ENCODE measurements around the gene ZNF394. TPM values are rescaled to one million over a fixed set of nuclear protein-coding genes. Genes with fewer than 3 reads are reported as not detected.
"Not testable (repeated sequence)": the region's sequence is repeated elsewhere in the genome, so short reads cannot be mapped to it uniquely, and the experiment has no call there.

Gene ZNF394
- 10 to 100 TPM; 24.5 to 48.7 (median 38.5) TPM for total RNA-seq

DNA sequence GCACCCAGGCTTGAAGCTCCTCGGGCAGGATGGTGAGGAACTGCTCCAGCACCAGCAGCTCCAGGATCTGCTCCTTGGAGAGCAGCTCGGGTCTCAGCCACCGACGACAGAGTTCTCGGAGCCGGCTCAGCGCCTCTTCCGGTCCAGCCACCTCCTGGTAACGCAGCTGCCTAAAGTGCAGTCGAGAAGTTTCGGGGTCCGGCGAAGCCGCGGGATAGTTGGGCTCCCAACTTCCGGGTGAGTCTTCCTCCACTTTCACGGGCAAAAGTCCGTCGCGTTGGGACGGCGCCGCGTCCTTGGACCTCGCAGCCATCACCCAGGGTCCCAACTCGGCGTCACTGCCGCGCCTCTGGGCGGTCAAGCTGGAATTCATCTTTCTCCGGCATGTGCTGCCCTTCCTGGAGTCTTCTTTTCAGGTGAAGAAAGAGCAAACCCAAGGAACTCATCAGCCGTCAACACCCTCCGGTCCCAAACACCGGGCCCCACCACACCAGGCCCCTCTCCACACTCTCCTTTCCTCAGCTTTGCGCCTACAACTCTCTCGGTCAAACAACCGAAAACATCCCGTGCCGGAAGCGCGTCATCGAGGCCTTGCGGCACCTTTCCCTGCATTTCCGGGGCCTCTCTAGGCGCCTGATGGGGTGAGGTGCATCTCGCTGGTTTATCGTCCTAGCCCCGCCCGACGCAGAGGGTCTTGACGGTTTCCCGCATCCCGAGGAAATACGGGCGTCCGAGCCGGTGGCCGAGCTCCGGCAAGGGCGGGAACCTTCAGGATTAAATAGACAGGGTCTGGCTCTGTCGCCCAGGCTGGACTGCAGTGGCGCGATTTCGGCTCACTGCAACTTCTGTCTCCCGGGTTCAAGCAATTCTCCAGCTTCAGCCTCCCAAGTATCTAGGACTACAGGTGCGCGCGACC, at the start of gene ZNF394:
Gene ZNF394, minus strand, starts transcription at position 561 of the 916 bp plus-strand sequence. Its CDS starts 188 bp downstream, at position 373.
- intact Hi-C loops (cut with DNase I; ENCODE audit: low total_unique reads): no loop called here

DNA sequence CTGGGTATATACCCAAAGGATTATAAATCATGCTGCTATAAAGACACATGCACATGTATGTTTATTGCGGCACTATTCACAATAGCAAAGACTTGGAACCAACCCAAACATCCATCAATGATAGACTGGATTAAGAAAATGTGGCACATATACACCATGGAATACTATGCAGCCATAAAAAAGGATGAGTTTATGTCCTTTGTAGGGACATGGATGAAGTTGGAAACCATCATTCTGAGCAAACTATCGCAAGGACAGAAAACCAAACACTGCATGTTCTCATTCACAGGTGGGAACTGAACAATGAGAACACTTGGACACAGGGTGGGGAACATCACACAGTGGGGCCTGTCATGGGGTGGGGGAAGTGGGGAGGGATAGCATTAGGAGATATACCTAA, 49.5 kb upstream of the ZNF394 start:
- in situ Hi-C loops (cut with MboI; ENCODE audit: low pct_ligation_motif_present in 1 of 4, low pct_unique_long_range_greater_than_20kb in 1 of 4, low sequenced_read_pairs in 3 of 4); DNase-seq; H3K27me3 ChIP-seq; H3K4me3 ChIP-seq; H3K27ac ChIP-seq: not testable (repeated sequence)
- peaks cover 0 to 12% of the 10 kb centered on the region in 2 donors for H3K9me3 ChIP-seq
- H3K4me1 ChIP-seq: peaks cover 0 to 18% (median 9%) of the 10 kb centered on the region in 4 donors
- intact Hi-C loops (cut with DNase I; ENCODE audit: low total_unique reads): loop anchor here (2.0 kb wide), 1 partner anchor 33 kb away; no protein-coding TSS in a partner anchor
- WGBS, 2 donors (ENCODE audit: low coverage in 1 of 2): 100% methylated on average over 2 of the region's 2 CpGs; no CpG with 5 or more reads in 1 of the 2 donors
- H3K36me3 ChIP-seq: peaks cover 0 to 12% (median 2%) of the 10 kb centered on the region in 4 donors

More for the DNA sequence above, at the start of gene ZNF394:
- H3K36me3 ChIP-seq: peaks cover 0 to 16% (median 2%) of the 10 kb centered on the region in 4 donors
- no peaks in the 10 kb centered on the region for H3K9me3 ChIP-seq
- peak within 1 kb of the TSS; percentile 63 to 83 (median 65) for H3K4me3 ChIP-seq
- 0 to 1% methylated on average over 7 to 58 of the region's 68 CpGs for WGBS, 2 donors (ENCODE audit: low coverage in 1 of 2)
- TF ChIP-seq POLR2A (IDR thresholded peaks at IDR 0.05) (peak; percentile 92), POLR2AphosphoS5 (IDR thresholded peaks at IDR 0.05) (peak; percentile 89 to 96 (median 95)), EP300 (IDR thresholded peaks at IDR 0.05; ENCODE audit: low read depth) (no peak)
- TF ChIP-seq, protein P1, sequence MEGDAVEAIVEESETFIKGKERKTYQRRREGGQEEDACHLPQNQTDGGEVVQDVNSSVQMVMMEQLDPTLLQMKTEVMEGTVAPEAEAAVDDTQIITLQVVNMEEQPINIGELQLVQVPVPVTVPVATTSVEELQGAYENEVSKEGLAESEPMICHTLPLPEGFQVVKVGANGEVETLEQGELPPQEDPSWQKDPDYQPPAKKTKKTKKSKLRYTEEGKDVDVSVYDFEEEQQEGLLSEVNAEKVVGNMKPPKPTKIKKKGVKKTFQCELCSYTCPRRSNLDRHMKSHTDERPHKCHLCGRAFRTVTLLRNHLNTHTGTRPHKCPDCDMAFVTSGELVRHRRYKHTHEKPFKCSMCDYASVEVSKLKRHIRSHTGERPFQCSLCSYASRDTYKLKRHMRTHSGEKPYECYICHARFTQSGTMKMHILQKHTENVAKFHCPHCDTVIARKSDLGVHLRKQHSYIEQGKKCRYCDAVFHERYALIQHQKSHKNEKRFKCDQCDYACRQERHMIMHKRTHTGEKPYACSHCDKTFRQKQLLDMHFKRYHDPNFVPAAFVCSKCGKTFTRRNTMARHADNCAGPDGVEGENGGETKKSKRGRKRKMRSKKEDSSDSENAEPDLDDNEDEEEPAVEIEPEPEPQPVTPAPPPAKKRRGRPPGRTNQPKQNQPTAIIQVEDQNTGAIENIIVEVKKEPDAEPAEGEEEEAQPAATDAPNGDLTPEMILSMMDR (IDR thresholded peaks at IDR 0.05): no peak
- H3K4me1 ChIP-seq: peaks cover 3 to 31% (median 26%) of the 10 kb centered on the region in 4 donors
- peak; percentile 94 for DNase-seq
- H3K27ac ChIP-seq: peak within 1 kb of the TSS; percentile 93 to 98 (median 96)
- H3K27me3 ChIP-seq: no peaks in the 10 kb centered on the region
- in situ Hi-C loops (cut with MboI; ENCODE audit: low pct_ligation_motif_present in 1 of 4, low pct_unique_long_range_greater_than_20kb in 1 of 4, low sequenced_read_pairs in 3 of 4): loop anchor here in 1 of 4 donors (10.0 kb wide), 1 partner anchor 55 kb away; the partner anchor contains the start of genes FAM200A and ZNF655

DNA sequence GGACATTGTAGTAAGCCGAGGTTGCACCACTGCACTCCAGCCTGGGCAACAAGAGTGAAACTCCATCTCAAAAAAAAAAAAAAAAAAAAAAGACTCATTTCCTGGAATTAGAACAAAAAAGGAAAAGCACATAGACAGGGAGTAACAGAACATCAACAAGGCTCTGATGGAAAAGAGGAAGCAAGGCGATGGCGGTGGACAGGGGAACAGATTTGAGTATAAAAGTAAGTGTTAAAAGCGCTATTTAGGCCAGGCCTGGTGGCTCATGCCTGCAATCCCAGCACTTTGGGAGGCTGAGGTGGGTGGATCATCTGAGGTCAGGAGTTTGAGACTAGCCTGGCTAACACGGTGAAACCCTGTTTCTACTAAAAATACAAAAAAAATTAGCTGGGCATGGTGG, 45.2 kb upstream of the ZNF394 start:
- H3K27me3 ChIP-seq; H3K4me1 ChIP-seq; H3K4me3 ChIP-seq; H3K27ac ChIP-seq; intact Hi-C loops (cut with DNase I; ENCODE audit: low total_unique reads); DNase-seq; in situ Hi-C loops (cut with MboI; ENCODE audit: low pct_ligation_motif_present in 1 of 4, low pct_unique_long_range_greater_than_20kb in 1 of 4, low sequenced_read_pairs in 3 of 4): not testable (repeated sequence)
- peaks cover 0 to 12% (median 2%) of the 10 kb centered on the region in 4 donors for H3K36me3 ChIP-seq
- H3K9me3 ChIP-seq: peaks cover 17 to 27% of the 10 kb centered on the region in 2 donors
- 86 to 100% methylated on average over 4 to 5 of the region's 5 CpGs for WGBS, 2 donors (ENCODE audit: low coverage in 1 of 2)

DNA sequence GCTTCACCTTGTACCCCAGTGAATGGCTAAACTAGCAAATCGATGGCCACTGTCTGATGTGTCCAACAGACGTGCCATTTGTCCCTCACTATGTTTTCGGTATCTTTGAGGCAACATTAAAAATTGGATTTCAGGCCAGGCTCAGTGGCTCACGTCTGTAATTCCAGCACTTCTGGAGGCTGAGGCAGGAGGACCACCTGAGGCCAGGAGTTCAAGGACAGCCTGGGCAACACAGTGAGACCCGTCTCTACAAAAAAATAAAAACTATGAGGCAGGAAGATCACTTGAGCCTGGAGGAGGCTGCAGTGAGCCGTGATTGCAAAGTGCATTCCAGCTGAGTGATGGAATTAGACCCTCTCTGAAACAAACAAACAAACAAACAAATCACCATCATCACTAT, 43.8 kb upstream of the ZNF394 start:
- Histone ChIP-seq H3K36me3 (peaks cover 0 to 12% (median 2%) of the 10 kb centered on the region in 4 donors), H3K27ac (no peak overlapping the region), H3K4me1 (no peaks in the 10 kb centered on the region), H3K9me3 (peaks cover 20 to 34% of the 10 kb centered on the region in 2 donors), H3K4me3 (no peak overlapping the region), H3K27me3 (no peaks in the 10 kb centered on the region)
- in situ Hi-C loops (cut with MboI; ENCODE audit: low pct_ligation_motif_present in 1 of 4, low pct_unique_long_range_greater_than_20kb in 1 of 4, low sequenced_read_pairs in 3 of 4): no loop called here
- intact Hi-C loops (cut with DNase I; ENCODE audit: low total_unique reads): no loop called here
- no peak for TF ChIP-seq EP300 (IDR thresholded peaks at IDR 0.05; ENCODE audit: low read depth)
- TF ChIP-seq POLR2A (IDR thresholded peaks at IDR 0.05): no peak
- TF ChIP-seq, protein P1 (IDR thresholded peaks at IDR 0.05): no peak
- no peak for TF ChIP-seq POLR2AphosphoS5 (IDR thresholded peaks at IDR 0.05)
- no peak for DNase-seq
- 87 to 100% methylated on average over 1 to 6 of the region's 6 CpGs for WGBS, 2 donors (ENCODE audit: low coverage in 1 of 2)

DNA sequence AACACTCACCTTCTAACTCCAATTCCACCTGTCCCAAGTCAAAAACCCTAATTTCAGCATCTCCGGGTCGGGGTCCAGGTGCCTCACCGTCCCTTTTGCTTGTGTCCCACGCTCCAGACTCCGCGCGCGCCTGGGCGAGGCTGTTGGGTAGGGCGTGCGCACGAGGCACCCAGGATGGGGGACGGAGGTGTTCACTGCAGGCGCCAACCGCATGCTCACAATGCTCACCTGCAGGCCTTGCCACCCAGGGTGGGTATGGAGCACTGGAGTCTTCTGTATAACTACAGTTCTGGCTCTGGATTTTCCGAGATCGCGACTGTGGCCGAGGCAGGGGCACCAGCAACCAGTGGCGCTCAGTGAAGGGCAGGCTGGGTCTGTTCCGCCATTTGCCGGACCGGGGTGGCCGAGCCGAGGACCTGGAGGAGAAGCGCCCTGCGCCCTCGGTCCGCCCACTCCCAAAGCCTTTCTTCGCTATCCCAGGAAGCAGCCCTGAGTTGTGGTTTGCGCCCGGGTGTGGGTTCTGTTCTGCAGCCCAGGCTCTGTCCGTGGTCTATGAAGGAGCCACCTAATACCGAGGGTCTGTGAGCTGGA, 43.1 kb upstream of the ZNF394 start:
- Histone ChIP-seq H3K9me3 (peaks cover 20 to 32% of the 10 kb centered on the region in 2 donors), H3K4me3 (no peak overlapping the region), H3K4me1 (no peaks in the 10 kb centered on the region), H3K27me3 (no peaks in the 10 kb centered on the region), H3K27ac (no peak overlapping the region), H3K36me3 (peaks cover 0 to 10% (median 2%) of the 10 kb centered on the region in 4 donors)
- 94 to 98% methylated on average over 3 to 32 of the region's 34 CpGs for WGBS, 2 donors (ENCODE audit: low coverage in 1 of 2)
- TF ChIP-seq, protein P1 (IDR thresholded peaks at IDR 0.05): no peak
- TF ChIP-seq POLR2AphosphoS5 (IDR thresholded peaks at IDR 0.05): no peak
- no peak for TF ChIP-seq POLR2A (IDR thresholded peaks at IDR 0.05)
- TF ChIP-seq EP300 (IDR thresholded peaks at IDR 0.05; ENCODE audit: low read depth): no peak
- in situ Hi-C loops (cut with MboI; ENCODE audit: low pct_ligation_motif_present in 1 of 4, low pct_unique_long_range_greater_than_20kb in 1 of 4, low sequenced_read_pairs in 3 of 4) (no loop called here), intact Hi-C loops (cut with DNase I; ENCODE audit: low total_unique reads) (no loop called here)
- DNase-seq: no peak
